GM19452 (cell line): ENCODE measurements around the gene LSM14A.
"Not testable (repeated sequence)": the region's sequence is repeated elsewhere in the genome, so short reads cannot be mapped to it uniquely, and the experiment has no call there.

Experiments
- ATAC-seq: cut with Tn5 transposase; IDR thresholded peaks from one replicate; pipeline ENCODE4 v1.9.1; 2021; ENCODE audit not compliant: unreplicated experiment

The LSM14A gene

DNA sequence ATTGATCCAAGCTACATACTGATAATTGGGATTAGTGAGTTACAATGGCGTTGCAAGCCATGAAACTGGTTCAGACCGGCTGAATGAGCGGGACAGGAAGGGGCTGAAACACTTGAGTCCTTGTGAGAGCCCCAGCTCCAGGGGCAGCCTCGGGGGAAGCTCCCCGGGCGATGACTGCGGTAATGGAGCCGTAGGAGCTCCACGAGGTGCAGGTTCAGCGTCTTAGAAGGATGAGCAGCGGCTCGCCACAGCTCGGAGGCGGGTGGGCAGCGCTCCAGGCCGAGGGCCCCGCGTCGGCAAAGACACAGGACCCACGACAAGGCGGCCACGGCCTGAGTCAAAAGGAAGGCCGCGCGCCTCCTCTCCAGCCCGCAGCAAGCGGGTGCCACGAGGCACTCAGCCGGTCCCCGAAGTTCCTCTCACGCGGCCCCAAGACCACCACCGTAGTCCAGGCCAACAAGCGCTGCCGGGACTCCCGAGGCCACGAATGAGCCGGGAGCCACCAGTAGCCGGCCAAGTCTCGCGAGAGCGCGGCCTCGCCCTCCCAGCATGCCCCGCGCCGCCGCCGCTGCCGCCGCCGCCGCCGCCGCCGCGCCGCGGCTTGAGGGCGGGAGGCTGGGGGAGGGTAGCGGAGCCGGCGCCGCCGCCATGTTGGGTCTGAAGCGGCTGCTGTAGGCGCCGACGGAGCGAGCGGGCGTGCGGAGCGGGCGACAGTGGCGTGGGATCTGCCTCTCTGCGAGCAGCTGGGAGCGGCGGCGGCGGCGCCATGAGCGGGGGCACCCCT is at the start of gene LSM14A:
LSM14A (plus strand) TSS at position 628 of the 784 bp plus-strand sequence; CDS start at position 767, 139 bp downstream.
- ATAC-seq, result peak; percentile 73

- no peak for ATAC-seq
Measured at GRCh38 chr19:34124828-34125227, 47.5 kb upstream of the LSM14A start.

DNA sequence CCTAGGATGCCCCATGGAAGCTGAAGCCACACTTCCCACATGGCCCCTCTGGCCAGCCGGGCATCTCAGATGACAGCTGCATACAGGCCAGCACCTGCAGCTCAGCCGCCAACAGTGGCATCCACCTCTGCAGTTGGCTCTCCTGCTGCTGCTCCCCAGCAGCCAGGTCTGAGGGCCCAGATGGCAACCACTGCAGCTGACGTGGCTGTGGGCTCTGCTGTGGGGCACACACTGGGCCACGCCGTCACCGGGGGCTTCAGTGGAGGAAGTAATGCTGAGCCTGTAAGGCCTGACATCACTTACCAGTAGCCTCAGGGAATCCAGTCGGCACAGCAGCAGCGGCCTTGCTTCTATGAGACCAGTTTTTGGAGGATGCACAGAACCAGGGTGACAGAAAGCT is 45.3 kb upstream of the LSM14A start:
- ATAC-seq, result no peak

- ATAC-seq, result no peak
Measured at GRCh38 chr19:34127684-34128189, 44.6 kb upstream of the LSM14A start.

GRCh38 chr19:34128558-34129250 is 43.6 kb upstream of the LSM14A start:
- ATAC-seq, result no peak

DNA sequence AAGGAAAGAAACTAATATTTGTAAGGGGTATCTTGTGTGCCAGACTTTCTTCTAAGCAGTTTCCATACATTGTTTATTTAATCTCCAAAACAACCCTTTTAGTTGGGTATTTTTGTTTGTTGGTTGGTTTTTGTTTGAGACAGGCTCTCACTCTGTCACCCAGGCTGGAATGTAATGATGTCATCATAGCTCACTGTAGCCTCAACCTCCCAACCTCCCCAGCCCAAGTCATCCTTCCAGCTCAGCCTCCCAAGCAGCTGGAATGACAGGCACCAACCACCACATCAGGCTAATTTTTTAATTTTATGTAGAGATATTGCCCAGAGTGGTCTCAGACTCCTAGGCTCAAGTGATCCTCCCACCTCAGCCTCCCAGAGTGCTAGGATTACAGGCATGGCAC is 41.2 kb upstream of the LSM14A start:
- no peak for ATAC-seq

GRCh38 chr19:34132145-34132544 is 40.2 kb upstream of the LSM14A start:
- not testable (repeated sequence) for ATAC-seq

DNA sequence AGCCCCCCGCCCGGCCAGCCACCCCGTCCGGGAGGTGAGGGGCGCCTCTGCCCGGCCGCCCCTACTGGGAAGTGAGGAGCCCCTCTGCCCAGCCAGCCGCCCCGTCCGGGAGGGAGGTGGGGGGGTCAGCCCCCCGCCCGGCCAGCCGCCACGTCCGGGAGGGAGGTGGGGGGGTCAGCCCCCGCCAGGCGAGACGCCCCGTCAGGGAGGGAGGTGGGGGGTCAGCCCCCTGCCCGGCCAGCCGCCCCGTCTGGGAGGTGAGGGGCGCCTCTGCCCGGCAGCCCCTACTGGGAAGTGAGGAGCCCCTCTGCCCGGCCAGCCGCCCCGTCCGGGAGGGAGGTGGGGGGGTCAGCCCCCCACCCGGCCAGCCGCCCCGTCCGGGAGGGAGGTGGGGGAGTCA is 39.6 kb upstream of the LSM14A start:
- ATAC-seq, result not testable (repeated sequence)

- peak; percentile 94 for ATAC-seq
Measured at GRCh38 chr19:34134190-34135053, 37.9 kb upstream of the LSM14A start.

- no peak for ATAC-seq
Measured at GRCh38 chr19:34135054-34135800, 37.1 kb upstream of the LSM14A start.

DNA sequence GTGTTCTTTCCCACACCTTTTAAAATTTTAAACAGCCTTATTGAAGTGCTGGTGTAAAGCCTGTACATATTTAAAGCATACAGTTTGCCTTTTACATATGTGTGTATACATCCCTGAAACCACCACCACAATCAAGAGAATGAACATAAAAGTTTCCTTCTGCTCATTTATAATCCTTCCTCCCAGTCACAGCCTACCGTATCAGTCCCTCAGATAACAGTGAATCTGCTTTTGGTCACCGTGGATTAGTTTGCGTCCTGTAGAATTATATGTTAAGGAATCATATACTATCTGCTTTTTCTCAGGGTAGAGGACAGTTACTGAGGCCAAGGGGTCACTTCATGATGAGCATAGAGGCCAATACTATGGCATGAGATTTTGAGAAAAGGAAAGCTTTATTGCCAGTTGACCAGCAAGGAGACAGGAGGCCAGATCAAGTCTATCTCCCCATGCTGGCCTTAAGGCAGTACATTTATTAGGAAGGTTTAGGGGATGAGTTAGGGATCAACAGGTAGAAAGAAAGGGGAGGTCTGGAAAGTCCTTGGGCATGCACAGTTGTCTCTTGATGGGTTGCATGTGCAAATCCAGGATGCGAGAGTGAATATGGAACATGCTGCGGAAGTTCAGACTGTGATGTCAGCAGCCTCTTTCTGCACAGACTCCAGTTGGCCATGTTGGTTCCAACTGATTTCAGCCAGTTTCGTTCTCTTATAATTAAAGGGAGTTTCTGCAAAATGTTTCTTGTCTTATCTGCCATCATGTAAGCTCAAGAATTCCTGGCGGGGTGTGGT is 36.3 kb upstream of the LSM14A start:
- no peak for ATAC-seq

- ATAC-seq, result no peak
Measured at GRCh38 chr19:34141025-34141424, 31.3 kb upstream of the LSM14A start.

- no peak for ATAC-seq
Measured at GRCh38 chr19:34142440-34142839, 29.9 kb upstream of the LSM14A start.

DNA sequence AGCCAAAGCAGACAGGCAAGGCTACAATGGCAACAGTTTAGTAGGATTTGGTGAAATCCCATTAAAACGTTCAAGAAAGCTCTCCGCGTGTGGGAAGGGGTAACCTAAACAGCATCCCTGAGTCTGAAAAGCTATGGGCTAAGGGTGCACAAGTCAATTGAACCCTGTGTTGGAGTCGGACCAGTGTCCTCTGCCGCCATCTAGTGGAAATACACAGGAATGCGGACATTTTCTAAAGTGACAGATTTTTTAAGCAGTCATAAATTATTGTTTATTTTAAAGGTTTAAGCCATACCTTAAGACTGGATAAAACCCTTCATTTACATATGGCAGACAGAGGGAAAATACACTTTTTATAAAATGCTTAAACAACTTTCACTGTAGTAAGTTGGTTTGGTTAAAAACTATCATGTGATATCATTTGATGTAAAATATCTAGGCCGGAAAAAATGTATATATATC is 26.5 kb upstream of the LSM14A start:
- no peak for ATAC-seq

- ATAC-seq, result no peak
Measured at GRCh38 chr19:34148658-34149185, 23.6 kb upstream of the LSM14A start.

DNA sequence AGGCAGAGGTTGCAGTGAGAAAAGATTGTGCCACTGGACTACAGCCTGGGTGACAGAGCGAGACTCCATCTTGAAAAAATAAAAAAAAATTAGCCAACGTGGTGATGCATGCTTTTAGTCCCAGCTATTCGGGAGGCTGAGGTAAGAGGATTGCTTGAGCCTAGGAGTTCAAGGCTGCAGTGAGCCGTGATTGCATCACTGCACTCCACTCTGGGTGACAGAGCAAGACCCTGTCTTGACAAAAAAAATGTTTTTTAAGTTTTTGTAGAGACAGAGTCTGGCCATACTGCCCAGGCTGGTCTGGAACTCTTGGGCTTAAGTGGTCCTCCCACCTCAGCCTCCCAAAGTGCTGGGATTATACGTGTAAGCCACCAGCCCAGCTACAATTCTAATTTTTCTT is 22.4 kb upstream of the LSM14A start:
- ATAC-seq, result no peak

GRCh38 chr19:34150558-34150957 is 21.7 kb upstream of the LSM14A start:
- ATAC-seq, result no peak

GRCh38 chr19:34151439-34151838 is 20.9 kb upstream of the LSM14A start:
- ATAC-seq, result no peak

GRCh38 chr19:34154401-34154800 is 17.9 kb upstream of the LSM14A start:
- ATAC-seq, result no peak
